Measurements from ENCODE around the gene OR10T2. TPM values are rescaled to one million over a fixed set of nuclear protein-coding genes. Genes with fewer than 3 reads are reported as not detected.

Gene OR10T2
- total RNA-seq (2013; cell fraction: nucleolus; rRNA removed): not detected in 2 replicates
- total RNA-seq (2014; rRNA removed) (not detected in 2 replicates), total RNA-seq (2014; rRNA removed; fragmentation: Illumina TruSeq; extraction: Trizol) (not detected in 2 replicates), total RNA-seq (2021) (not detected in 2 replicates), polyA plus RNA-seq (2011; rRNA removed) (not detected in 2 replicates), polyA plus RNA-seq (2014; fragmentation: Illumina TruSeq; extraction: Trizol) (not detected in 2 replicates), polyA plus RNA-seq (2014; fragmentation: Nextera tagmentation; extraction: Ambion mirVana) (not detected), polyA plus RNA-seq (2014; rRNA removed) (not detected in 2 replicates), polyA plus RNA-seq (2016; fragmentation: Nextera tagmentation; extraction: Ambion mirVana) (not detected), polyA minus RNA-seq (2011; rRNA and poly(A)+ RNA removed) (not detected in 2 replicates), Bru-seq, nascent RNA (not detected), BruChase-seq, experiment 1, labeled RNA remaining after a 6-hour chase (not detected), BruChase-seq, experiment 2, labeled RNA remaining after a 2-hour chase (not detected)
- not detected for polyA plus RNA-seq (2011; ENCODE audit: low read depth)
- polyA plus RNA-seq (2011; cell fraction: cytosol; rRNA removed): not detected in 2 replicates
- not detected in 2 replicates for polyA plus RNA-seq (2011; cell fraction: nucleus; rRNA removed)
- not detected in 2 replicates for polyA plus RNA-seq (2012)
- polyA minus RNA-seq (2011; cell fraction: cytosol; rRNA and poly(A)+ RNA removed): not detected in 2 replicates
- polyA minus RNA-seq (2011; cell fraction: nucleus; rRNA and poly(A)+ RNA removed): not detected in 2 replicates
- long read RNA-seq, experiment 1: 0 reads
- long read RNA-seq, experiment 2: 0 reads

DNA sequence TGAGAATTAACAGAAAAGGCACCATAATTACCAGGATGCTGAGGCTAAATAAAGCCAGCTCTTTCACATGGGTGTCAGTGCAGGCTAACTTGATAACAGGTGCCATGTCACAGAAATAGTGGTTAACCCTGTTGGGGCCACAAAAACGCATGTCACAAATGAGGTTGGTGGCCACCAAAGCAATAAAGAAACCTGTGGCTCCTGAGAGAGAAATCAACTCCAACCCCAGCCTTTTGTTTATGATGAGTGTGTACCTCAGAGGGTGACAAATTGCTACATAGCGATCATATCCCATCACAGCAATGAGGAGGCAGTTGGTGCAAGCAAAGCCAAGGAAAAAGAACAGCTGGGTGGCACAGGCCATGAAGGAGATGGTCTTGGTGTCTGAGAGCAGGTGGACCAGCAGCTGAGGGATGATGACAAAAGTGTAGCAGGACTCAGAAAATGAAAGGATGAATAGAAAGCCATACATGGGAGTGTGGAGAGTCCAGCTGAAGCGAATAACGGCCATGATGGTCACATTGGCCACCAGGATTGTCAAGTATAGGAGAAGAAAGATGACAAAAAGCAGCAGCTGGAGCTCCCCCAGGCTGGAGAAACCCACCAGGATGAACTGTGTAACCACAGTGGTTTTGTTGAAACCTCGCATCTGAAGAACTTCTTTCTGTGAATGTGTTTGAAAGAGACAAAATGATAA is at the start of gene OR10T2:
Gene OR10T2, minus strand, starts transcription at position 649 of the 697 bp plus-strand sequence. Its CDS starts 0 bp downstream, at position 649.
- ATAC-seq: no peak
- WGBS (ENCODE audit: insufficient coverage, insufficient replicate concordance, low lambda C conversion rate, missing lambda C conversion rate): 10% methylated on average over 5 of the region's 5 CpGs
- ChIA-PET RAD21 (ENCODE audit: unreplicated experiment) (no interaction called here), CTCF (interaction anchor here (0.5 kb wide), 1 partner anchor 10 kb away, joined by 3 read pairs; no protein-coding TSS in a partner anchor), SMC1A (ENCODE audit: uncharacterized antibody, unreplicated experiment) (interaction anchor here (0.6 to 1.1 kb wide), 2 partner anchors 10 to 195 kb away, joined by 3 read pairs; no protein-coding TSS in a partner anchor), POLR2A (no interaction called here)
- intact Hi-C loops (cut with micrococcal nuclease; ENCODE audit: unreplicated experiment): no loop called here
- H3K4me2 ChIP-seq (ENCODE audit: control insufficient read depth, insufficient read depth): no peak within 1 kb of the TSS
- H3K36me3 ChIP-seq (ENCODE audit: control insufficient read depth in 2 of 2, insufficient read depth in 2 of 2, low read length in 1 of 2): no peaks in the 10 kb centered on the region
- TF ChIP-seq ZNF384 (IDR thresholded peaks at IDR 0.05; ENCODE audit: borderline replicate concordance, low read depth, low read length) (no peak), FOXK2 (IDR thresholded peaks at IDR 0.05) (no peak), RAD51 (IDR thresholded peaks at IDR 0.05) (no peak), CREB1 (IDR thresholded peaks at IDR 0.05; ENCODE audit: low read depth) (no peak)
- no peak within 1 kb of the TSS for H3K9ac ChIP-seq (ENCODE audit: control insufficient read depth, insufficient read depth, low read length)
- no peak within 1 kb of the TSS for H3K4me3 ChIP-seq
- H3K4me1 ChIP-seq (ENCODE audit: control insufficient read depth, insufficient read depth, low read length): no peaks in the 10 kb centered on the region
- H4K20me1 ChIP-seq (ENCODE audit: control insufficient read depth, insufficient read depth): no peaks in the 10 kb centered on the region
- DNase-seq (ENCODE audit: low read depth, low spot score): no peak
- FAIRE-seq: no peak
- no TSS peak for BruUV-seq (replicated peaks)
- no peak within 1 kb of the TSS for H2AFZ ChIP-seq (ENCODE audit: control insufficient read depth, low read depth, low read length)
- no peaks in the 10 kb centered on the region for H3K79me2 ChIP-seq (ENCODE audit: control insufficient read depth, insufficient read depth, low read length)
- no peaks in the 10 kb centered on the region for H3K27me3 ChIP-seq (replicated peaks in 1 of 2; ENCODE audit: control insufficient read depth in 2 of 2, insufficient read depth in 2 of 2, low read length in 1 of 2)
- no peaks in the 10 kb centered on the region for H3K9me3 ChIP-seq (replicated peaks; ENCODE audit: control insufficient read depth, insufficient read depth, low read length)
- H3K27ac ChIP-seq (ENCODE audit: control insufficient read depth, insufficient read depth): no peak within 1 kb of the TSS
- in situ Hi-C loops (cut with MboI): no loop called here

- Histone ChIP-seq H3K9me3 (replicated peaks; ENCODE audit: control insufficient read depth, insufficient read depth, low read length) (no peaks in the 10 kb centered on the region), H2AFZ (ENCODE audit: control insufficient read depth, low read depth, low read length) (no peak overlapping the region), H3K27ac (ENCODE audit: control insufficient read depth, insufficient read depth) (no peak overlapping the region), H3K4me2 (ENCODE audit: control insufficient read depth, insufficient read depth) (no peak overlapping the region), H3K79me2 (ENCODE audit: control insufficient read depth, insufficient read depth, low read length) (no peaks in the 10 kb centered on the region), H3K4me1 (ENCODE audit: control insufficient read depth, insufficient read depth, low read length) (no peaks in the 10 kb centered on the region), H3K4me3 (no peak overlapping the region), H3K36me3 (ENCODE audit: control insufficient read depth in 2 of 2, insufficient read depth in 2 of 2, low read length in 1 of 2) (no peaks in the 10 kb centered on the region), H3K9ac (ENCODE audit: control insufficient read depth, insufficient read depth, low read length) (no peak overlapping the region), H3K27me3 (replicated peaks in 1 of 2; ENCODE audit: control insufficient read depth in 2 of 2, insufficient read depth in 2 of 2, low read length in 1 of 2) (no peaks in the 10 kb centered on the region), H4K20me1 (ENCODE audit: control insufficient read depth, insufficient read depth) (no peaks in the 10 kb centered on the region)
- WGBS (ENCODE audit: insufficient coverage, insufficient replicate concordance, low lambda C conversion rate, missing lambda C conversion rate): 39% methylated on average over 4 of the region's 4 CpGs
- intact Hi-C loops (cut with micrococcal nuclease; ENCODE audit: unreplicated experiment): no loop called here
- in situ Hi-C loops (cut with MboI): no loop called here
- ATAC-seq (no peak), FAIRE-seq (no peak), DNase-seq (ENCODE audit: low read depth, low spot score) (no peak)
- ChIA-PET SMC1A (ENCODE audit: uncharacterized antibody, unreplicated experiment) (no interaction called here), RAD21 (ENCODE audit: unreplicated experiment) (no interaction called here), CTCF (no interaction called here), POLR2A (no interaction called here)
- no peak for TF ChIP-seq CEBPB (IDR thresholded peaks at IDR 0.05; ENCODE audit: borderline replicate concordance in 1 of 2, low read depth in 2 of 2, low read length in 2 of 2)
- no peak for TF ChIP-seq POLR2AphosphoS2 (IDR thresholded peaks at IDR 0.05; ENCODE audit: low read depth, low read length)
- BruUV-seq (replicated peaks): no TSS peak
These were observed 46.1 kb upstream of the OR10T2 start for GRCh38 chr1:158445376-158445775.

All from GM12878 (cell line).